ENCODE measurements around the gene GJA3.

GJA3 gene

DNA sequence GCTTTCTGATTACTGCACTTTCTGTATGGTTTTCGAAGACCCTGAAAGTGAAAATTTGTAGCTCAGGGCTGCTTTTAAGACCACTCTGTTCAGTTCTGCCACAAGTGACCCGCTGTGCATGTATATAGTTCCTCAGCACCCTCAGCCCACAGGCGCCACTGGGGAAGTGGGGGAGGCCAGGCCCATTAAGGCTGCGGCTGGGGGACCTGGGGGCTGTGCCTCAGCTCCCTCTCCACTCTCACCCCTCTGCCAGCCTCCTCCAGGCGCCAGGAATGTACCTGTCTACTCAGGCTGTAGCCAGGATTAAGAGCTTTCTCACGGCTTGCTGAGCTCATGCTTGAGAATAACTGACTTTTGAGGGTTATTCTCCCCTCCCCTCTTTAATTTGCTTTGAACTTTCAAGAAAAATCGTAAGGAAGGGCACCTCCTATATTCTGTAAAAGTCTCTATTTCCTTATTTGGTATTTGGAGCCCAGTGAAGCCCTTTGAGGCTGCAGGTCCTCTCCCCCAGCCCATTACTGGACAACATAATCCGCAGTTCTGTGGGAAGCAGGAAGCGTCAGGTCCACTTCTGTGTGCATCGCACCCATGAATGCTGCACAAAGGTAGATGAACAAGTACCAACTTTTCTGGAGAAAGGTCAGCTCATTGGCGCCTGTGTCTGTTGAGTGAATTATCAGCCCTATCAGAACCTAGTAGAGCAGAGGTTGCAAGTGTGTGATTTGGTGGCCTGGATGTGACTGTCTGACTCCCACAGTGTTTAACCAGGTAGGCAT lies 29.6 kb downstream of the GJA3 start:
- in situ Hi-C loops (cut with MboI; ENCODE audit: low sequenced_read_pairs), result no loop called here

DNA sequence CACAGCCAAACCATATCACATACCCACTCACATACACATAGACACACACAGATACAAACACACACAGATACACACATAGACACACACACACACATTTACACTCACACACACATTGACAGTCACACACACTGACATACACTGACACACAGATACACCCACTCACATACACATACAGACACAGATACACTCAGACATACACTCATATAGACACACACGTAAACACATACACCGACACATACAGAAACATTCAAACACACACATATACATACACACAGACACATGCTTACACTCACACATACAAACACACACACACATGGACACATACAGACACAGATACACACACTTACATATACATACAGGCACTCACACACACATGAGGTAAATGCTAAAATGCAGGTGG lies 30.2 kb downstream of the GJA3 start:
- in situ Hi-C loops (cut with MboI; ENCODE audit: low sequenced_read_pairs), result no loop called here

DNA sequence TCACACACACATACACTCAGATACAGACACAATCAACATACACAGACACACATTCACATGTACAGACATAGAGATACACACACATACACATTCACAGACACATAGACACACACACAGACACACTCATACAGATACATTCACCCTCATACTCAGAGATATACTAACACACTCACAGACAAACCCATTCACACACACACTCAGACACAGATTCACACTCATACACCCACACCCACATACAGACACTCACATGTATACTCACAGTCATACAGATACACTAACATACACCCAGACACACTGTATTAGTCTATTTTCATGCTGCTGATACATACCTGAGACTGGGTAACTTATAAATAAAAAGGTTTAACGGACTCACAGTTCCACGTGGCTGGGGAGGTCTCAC lies 30.8 kb downstream of the GJA3 start:
- in situ Hi-C loops (cut with MboI; ENCODE audit: low sequenced_read_pairs), result no loop called here

DNA sequence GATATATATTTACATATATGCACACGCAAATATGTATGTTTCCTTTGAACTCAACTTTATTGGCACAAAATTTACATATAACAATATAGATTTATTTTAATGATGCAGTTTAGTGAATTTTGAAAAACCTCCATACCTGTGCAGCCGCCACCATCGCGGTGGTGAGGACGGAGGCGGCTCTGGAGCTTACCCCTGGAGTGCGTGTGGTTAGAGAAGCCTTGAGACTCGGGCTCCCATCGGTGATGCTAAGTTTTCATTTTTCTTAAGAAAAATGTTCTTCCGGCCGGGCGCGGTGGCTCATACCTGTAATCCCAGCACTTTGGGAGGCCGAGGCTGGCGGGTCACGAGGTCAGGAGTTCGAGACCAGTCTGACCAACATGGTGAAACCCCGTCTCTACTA lies 31.8 kb downstream of the GJA3 start:
- in situ Hi-C loops (cut with MboI; ENCODE audit: low sequenced_read_pairs), result no loop called here

DNA sequence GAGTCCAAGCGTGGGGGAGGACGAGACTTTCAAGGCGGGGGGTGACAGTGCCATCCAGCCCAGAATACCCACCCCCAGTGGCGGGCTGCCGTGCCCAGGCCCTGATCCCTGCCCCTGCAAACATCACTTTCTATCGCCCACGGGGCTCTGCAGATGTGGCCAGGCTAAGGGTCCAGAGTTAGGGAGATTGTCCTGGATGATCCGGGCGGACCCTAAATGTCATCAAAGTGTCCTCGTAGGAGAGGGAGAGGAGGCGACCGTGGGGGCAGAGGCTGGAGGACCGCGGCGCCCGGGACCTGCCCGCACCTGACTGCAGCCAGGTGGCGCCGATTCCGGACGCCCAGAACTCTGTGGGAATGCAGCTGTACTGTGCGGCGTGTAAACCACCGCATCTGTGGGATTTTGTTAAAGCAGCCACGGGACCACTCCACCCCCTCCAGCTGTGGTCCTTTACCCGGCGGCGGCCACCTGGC lies 32.4 kb downstream of the GJA3 start:
- in situ Hi-C loops (cut with MboI; ENCODE audit: low sequenced_read_pairs), result no loop called here

DNA sequence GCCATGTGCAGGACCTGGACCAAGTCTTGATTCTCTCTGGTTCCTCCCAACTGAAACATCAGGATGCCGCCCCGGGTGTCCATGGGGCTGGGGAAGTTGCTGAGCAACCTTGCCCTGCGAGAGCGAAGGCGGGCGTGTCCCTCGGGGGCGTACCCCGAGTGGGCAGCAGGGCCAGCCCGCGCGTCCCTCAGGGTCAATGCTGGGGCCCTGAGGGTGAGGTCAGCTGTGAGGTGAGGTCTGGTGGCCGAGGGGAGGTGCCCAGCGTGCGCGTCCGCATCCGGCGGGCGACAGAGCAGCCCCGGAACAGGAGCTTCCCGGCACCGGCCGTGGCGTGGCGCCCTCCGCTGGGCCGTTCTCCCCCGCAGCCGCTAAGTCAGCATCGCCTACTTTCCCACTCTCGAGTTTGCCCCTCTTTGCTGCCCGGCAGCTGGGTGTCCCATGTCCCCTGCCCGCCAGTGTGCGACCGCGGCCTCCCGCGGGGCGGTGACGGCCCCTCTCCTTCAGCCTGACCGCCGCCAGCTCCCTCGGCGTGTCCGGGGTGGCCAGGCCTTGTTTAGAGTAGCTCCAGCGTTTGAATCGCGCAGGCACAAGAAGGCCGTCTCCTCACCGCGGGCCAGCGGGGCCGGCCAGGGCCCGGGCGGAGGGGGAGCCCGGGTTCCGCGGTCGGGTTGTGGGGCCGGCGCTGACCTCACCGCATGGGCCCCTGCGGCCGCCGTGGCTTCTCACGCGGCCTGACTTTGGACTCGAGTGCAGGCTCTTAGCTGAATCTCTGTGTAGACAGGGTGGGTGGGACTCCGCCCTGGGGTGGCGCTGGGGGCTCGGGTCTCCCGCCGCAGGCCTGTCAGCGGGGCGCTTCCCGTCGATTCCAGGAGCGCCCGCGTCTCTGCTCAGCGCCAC lies 33.0 kb downstream of the GJA3 start:
- in situ Hi-C loops (cut with MboI; ENCODE audit: low sequenced_read_pairs), result no loop called here

DNA sequence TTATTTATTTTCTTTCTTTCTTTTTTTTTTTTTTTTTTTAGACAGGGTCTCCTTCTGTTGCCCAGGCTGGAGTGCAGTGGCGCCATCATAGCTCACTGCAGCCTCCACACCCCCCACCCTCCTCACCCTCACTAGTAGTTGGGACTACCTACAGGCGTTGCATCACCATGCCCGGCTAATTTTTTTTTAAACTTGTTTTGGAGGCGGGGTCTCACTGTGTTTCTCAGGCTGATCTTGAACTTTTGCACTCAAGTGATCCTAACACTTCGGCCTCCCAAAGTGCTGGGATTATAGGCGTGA lies 33.6 kb downstream of the GJA3 start:
- in situ Hi-C loops (cut with MboI; ENCODE audit: low sequenced_read_pairs), result no loop called here

DNA sequence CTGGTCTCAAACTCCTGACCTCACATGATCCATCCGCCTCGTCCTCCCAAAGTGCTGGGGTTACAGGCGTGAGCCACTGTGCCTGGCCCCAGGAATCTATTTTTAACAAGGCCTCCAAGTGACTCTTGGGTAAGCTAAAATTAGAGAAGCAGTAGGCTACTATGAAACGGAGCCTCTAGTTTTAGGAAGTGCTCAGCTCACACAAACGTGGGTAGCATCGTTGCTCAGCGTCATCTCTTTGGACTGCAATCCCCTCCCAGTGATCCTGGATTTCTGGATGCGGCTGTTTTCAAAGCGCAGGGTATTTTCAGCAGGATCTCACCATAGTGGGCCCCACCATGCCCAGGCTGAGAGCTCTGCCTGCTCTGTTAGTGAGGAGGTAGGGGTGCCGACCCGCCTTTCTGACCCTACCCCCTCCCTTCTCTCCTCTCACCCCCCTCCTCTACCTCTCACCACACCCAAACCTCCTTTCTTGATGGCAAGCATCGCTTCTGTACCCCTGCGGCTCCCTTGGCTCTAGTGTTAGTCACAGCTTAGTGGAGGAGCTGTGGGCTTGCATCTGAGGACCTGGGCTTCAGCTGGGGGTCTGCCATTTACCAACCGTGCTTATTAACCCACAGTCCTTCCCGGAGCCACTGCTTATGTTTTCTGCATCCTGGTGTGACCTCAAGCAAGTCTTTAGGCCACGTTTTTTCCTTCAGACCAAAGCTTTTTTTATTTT lies 34.2 kb downstream of the GJA3 start:
- in situ Hi-C loops (cut with MboI; ENCODE audit: low sequenced_read_pairs), result no loop called here

DNA sequence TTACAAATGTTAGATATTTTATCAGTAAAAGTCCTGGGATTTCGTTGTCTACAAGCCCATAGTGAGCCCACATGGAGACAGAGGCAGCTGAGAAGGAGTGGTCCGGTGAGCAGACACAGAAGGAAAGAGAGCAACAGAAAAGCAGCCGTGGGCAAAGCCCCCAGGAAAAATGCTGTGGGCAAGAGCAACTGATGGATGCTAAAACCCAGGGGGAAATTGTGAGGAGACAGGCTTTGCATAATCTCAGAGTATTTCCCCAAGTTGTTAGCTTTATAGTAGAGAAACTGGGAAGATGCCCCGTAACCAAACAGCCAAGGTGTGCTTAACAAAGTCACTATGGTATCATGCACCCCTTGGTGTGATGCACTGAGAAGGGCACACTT lies 35.1 kb downstream of the GJA3 start:
- in situ Hi-C loops (cut with MboI; ENCODE audit: low sequenced_read_pairs), result no loop called here

DNA sequence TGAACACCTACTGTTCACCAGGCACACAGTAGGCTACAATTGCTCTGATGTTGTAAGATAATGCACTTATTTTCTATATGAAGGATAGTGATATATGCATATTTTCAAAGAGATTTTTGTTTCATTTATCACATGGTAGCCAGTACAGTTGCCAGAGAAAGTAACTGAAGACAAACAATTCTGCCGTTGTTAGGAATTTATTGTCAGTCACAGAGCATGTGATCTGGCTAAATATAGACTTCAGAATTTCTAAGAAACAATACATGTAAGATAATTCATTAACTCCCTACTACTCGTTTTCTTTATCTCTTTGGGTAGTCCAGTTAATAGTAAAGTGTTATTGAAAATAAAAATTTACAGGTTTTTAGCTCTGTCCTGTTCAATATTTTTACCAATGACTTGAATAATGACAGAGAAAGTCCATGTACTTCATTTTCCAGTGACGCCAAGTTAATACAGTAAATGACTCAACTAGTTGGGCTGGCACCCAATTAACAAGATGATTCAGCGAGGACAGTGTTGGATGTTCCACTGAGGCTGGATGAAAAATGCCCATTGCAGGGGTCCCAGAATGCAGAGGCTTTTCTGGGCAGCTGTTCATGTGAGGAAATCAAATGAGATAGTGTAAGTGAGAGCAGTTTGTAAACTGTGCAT lies 35.6 kb downstream of the GJA3 start:
- in situ Hi-C loops (cut with MboI; ENCODE audit: low sequenced_read_pairs), result no loop called here

DNA sequence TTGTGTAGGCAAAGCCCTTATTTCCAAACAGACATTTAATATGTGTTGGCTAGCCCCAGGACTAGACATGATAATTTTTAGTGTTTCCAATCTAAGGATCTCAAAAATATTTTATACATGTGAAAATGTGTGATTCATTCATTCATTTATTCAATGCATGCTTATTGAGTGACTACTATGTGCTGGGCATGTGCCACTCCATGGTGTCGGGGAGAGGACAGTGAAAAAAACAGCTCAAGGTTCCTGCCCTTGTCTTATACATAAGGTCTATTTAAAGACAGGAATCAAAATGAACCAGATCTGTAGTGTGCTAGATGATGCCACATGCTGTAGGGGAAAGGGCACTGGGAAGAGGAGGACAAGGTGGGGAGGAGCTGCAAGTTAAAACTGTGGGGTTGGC lies 36.5 kb downstream of the GJA3 start:
- in situ Hi-C loops (cut with MboI; ENCODE audit: low sequenced_read_pairs), result no loop called here

DNA sequence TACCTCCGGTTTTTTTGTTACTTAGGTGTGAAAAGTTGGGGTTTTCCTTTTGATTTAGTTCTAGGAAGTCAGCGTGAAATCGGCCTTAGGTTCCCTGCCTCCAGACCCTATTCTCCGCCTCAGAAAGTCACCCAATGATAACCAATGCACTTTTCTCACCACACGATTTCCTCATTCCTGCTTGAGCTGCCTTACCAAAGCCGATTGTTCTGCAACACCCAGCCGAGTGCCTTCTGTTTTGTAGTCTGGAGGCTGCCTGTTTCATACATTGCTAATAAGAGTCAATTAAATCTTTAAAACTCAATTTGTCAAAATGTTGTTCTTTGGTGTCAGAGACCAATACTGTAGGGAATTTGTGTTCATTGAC lies 39.7 kb downstream of the GJA3 start:
- in situ Hi-C loops (cut with MboI; ENCODE audit: low sequenced_read_pairs), result no loop called here

DNA sequence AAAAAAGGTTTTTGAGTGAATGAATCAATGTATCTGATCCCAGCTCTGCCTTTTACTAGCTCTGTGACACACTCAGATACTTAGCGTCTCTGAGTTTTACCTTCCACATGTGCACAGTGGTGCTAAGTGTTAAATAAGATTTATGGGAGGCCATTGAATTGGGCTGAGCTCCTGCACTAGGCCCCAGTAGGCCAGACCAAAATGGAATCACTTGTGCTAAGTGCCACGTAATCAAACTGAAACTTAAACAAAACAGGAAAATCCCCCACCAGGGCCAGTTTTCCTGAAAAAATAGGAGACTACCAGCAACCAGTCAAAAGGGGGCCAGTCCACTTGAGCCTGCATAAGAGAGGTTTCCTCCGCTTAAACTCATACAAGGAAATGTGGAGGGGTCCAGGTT lies 40.9 kb downstream of the GJA3 start:
- in situ Hi-C loops (cut with MboI; ENCODE audit: low sequenced_read_pairs), result no loop called here

DNA sequence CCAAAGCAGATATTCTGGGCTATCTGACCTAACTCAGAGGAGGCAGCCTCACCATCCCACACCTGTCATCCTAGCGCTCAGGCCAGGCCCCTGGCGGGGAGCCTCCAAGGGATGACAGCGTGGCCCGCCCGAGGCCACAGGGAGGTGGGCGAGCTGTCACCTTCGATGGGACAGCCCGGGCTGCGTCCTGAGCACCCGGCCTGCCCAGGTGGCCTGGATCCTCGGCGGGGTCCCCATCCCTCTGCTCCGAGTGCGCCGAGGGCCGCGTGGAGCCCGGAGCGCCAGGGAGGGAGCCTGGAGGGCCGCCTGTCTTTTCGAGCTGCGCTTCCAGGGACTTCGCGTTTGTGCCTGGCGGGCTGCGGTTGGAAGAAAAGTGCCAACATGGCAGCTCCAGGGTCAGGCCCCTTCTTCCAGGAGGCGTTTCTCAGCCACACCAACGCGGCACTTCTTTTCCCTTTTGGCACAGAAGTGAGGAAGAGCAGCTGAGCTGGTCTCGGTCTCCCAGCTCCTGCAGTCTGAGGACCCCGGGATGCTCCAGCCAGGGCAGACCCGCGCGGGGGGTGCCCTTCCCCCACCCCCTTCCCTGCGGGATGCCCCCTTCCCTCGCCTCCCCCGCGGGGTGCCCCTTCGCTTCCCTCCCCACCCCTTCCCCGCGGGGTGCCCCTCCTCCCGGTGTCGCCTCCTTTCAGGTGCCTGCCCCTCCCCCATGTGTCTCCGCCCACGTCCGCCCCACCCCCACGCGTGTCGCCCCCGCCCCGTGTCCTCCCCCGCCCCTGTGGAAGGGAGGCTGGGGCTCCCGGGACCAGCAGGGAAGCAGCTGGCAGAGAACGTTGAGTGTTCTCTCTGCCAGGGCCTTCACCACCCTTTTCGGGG lies 42.3 kb downstream of the GJA3 start:
- in situ Hi-C loops (cut with MboI; ENCODE audit: low sequenced_read_pairs), result no loop called here

DNA sequence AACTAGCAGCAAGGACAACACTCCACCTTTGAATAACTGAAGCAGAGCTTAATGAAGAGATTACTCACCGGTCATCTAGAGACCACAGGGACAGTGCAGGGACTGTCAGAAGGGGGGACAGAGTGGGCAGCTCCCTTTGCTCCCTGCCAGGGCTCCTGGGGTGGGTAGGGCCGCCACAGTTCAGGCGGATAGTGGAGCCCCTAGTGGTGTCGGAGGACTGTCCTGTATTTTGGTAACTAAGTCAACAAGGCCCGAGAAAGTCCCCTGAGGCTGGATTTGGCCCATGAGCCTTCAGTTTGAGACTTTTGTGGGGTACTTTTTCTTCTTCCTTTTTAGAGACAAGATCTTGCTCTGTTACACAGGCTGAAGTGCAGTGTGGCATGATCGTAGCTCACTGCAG lies 44.6 kb downstream of the GJA3 start:
- in situ Hi-C loops (cut with MboI; ENCODE audit: low sequenced_read_pairs), result no loop called here

DNA sequence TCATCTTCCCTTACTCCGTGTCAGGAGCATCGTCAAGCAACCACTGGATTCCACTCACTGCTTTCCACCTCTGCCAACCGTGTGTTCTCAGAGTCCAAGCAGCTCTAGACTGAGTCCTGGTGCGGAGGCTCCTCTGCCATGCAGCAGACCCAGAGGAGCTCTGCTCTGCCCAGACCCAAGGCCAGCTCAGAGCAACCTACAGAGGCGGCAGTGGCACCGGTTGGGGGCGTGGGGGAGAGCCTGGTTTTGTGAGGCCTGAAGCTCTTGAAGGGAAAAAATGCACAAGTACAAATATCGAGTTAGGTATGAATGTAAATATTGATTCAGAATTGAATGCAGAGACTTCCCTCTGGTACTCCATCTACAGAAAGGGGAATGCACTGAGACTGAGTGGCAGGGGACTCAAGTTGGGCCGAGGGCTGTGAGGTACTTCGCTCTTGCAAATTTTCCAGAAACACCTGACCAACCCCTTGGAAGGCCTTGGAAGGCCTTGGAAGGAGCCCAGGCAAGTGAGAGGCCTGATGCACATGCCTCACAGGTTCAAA lies 46.7 kb downstream of the GJA3 start:
- in situ Hi-C loops (cut with MboI; ENCODE audit: low sequenced_read_pairs), result no loop called here

DNA sequence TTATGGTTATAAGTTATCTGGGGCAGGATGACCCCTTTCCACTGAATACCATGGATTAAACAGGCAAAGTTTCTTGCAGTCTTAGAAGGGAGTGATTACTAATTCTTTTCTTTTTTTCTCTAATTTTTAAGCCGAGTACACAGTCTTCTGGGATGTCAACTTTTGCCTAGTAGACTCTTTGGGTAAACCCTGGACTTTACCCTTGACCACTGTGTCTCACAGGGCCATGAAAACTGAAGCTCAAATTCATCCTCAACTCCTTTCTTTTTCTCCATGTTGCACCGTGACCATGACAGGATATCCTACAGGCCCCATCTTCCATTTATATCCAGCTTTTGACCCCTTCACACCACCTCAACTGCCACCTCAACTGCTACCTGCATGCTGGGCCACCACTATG lies 51.8 kb downstream of the GJA3 start:
- in situ Hi-C loops (cut with MboI; ENCODE audit: low sequenced_read_pairs), result no loop called here

DNA sequence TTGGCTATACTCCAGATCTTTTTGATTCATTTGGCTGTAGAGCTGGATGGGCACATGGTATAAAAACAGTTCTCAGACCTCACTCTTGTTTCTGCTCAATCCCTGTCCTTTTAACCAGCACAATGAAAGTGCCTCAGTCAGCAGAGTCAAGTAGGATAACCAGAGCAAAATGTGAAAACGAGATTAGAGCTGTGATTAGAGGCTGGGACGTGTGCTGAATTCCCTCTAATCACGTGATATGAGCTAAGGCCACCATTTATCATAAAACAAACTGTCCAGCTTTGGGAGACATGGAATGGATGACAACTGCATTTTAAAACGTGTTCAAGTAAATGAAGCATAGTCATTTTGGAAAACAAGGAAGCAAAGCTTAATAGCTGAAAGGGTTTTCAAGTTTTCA lies 54.1 kb downstream of the GJA3 start:
- in situ Hi-C loops (cut with MboI; ENCODE audit: low sequenced_read_pairs), result no loop called here

DNA sequence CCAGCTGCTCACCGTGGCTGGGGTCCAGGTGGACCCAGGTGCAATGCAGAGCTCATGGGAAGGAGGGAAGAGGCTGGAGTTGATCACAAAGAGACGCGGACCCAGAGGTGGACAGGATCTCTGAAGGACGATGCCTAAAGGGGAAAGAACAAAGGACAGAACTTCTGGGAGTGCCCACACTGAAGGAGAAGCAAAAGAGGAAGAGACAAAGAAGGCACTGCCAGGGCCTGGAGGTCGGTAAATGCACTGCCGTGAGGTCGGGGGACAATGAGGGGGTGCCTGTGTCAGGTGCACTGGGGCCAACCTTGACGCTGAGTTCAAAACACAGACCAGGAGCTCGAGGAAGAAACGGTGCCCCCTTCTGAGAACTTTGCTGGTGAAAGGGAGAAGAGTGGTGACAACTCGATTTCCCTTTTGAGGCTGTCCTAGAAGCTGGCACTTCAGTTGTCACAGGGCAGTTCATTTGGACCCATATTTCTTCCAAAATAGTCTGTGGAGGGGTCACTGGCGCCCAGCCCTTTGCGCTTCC lies 55.6 kb downstream of the GJA3 start:
- in situ Hi-C loops (cut with MboI; ENCODE audit: low sequenced_read_pairs), result no loop called here
